Measurements from ENCODE around the gene ZNF660.

- no peak for TF ChIP-seq EP300 (IDR thresholded peaks at IDR 0.05)
- TF ChIP-seq CTCF (IDR thresholded peaks at IDR 0.05) = no peak
- no peak for TF ChIP-seq POLR2AphosphoS5 (IDR thresholded peaks at IDR 0.05)
- TF ChIP-seq POLR2A (IDR thresholded peaks at IDR 0.05) = no peak
These were observed 11.9 kb downstream of the ZNF660 start for GRCh38 chr3:44596621-44597020.

Data from gastroesophageal sphincter (tissue), 3 donors.